ENCODE data around the gene RNU1-3.
A peak's percentile ranks its signal among the peaks of the same experiment; 100 is the strongest.
"Not testable (repeated sequence)": the region's sequence is repeated elsewhere in the genome, so short reads cannot be mapped to it uniquely, and the experiment has no call there.

The RNU1-3 gene

DNA sequence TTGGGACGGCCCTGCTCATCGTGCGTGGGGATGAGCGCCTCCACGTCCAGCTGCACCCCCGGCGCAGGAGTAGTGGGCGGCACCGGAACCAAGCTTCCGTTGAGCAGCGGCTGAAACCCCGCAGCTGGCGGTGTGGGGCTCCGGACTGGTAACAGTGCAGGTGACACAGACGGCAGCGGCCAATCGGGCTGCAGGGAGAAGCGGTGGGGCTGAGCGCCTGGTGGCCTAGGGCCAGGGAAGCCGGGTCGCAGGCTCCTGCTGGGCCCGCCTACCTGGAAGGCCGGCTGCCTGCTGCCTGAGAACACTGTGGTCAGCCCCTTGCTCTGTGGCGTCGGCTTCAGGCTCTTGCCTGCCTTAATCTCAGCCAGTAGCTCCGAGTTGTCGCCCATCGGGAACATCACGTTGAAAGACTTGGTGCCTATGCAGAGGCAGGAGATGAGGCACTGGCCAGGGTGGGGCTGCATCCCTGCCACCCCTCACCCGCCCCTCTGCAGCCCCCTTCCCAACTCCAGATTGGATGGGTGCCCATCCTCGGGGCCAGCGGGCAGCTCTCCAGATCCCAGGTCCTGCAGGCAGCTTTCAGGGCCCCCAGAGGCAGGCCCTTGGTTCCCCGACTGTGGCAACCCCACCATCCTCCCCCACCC lies 29.9 kb upstream of the RNU1-3 start:
- H3K9me3 ChIP-seq (ENCODE audit: insufficient read depth, low read length); H3K27me3 ChIP-seq (ENCODE audit: low read depth, low read length); H4K20me1 ChIP-seq (ENCODE audit: insufficient read depth, low read length); H3K4me3 ChIP-seq (ENCODE audit: low read length); H3K9ac ChIP-seq (ENCODE audit: low read length); H3K27ac ChIP-seq (ENCODE audit: low read length); H3K4me2 ChIP-seq (ENCODE audit: low read length); H3K4me1 ChIP-seq (ENCODE audit: low read length); H3K79me2 ChIP-seq (ENCODE audit: low read length); H2AFZ ChIP-seq (ENCODE audit: low read depth, low read length); H3K36me3 ChIP-seq (replicated peaks; ENCODE audit: low read depth, low read length): not testable (repeated sequence)

GRCh38 chr1:16694308-16694702 lies 27.6 kb upstream of the RNU1-3 start:
- H3K27me3 ChIP-seq (ENCODE audit: low read depth, low read length); H4K20me1 ChIP-seq (ENCODE audit: insufficient read depth, low read length); H3K9me3 ChIP-seq (ENCODE audit: insufficient read depth, low read length); H3K27ac ChIP-seq (ENCODE audit: low read length); H3K36me3 ChIP-seq (replicated peaks; ENCODE audit: low read depth, low read length); H3K9ac ChIP-seq (ENCODE audit: low read length); H3K79me2 ChIP-seq (ENCODE audit: low read length); H3K4me1 ChIP-seq (ENCODE audit: low read length); H2AFZ ChIP-seq (ENCODE audit: low read depth, low read length); H3K4me2 ChIP-seq (ENCODE audit: low read length); H3K4me3 ChIP-seq (ENCODE audit: low read length): not testable (repeated sequence)

GRCh38 chr1:16693449-16694307 lies 26.9 kb upstream of the RNU1-3 start:
- H3K27me3 ChIP-seq (ENCODE audit: low read depth, low read length); H2AFZ ChIP-seq (ENCODE audit: low read depth, low read length); H3K4me2 ChIP-seq (ENCODE audit: low read length); H3K4me1 ChIP-seq (ENCODE audit: low read length); H3K4me3 ChIP-seq (ENCODE audit: low read length); H3K9ac ChIP-seq (ENCODE audit: low read length); H3K27ac ChIP-seq (ENCODE audit: low read length); H4K20me1 ChIP-seq (ENCODE audit: insufficient read depth, low read length); H3K79me2 ChIP-seq (ENCODE audit: low read length); H3K9me3 ChIP-seq (ENCODE audit: insufficient read depth, low read length); H3K36me3 ChIP-seq (replicated peaks; ENCODE audit: low read depth, low read length): not testable (repeated sequence)

DNA sequence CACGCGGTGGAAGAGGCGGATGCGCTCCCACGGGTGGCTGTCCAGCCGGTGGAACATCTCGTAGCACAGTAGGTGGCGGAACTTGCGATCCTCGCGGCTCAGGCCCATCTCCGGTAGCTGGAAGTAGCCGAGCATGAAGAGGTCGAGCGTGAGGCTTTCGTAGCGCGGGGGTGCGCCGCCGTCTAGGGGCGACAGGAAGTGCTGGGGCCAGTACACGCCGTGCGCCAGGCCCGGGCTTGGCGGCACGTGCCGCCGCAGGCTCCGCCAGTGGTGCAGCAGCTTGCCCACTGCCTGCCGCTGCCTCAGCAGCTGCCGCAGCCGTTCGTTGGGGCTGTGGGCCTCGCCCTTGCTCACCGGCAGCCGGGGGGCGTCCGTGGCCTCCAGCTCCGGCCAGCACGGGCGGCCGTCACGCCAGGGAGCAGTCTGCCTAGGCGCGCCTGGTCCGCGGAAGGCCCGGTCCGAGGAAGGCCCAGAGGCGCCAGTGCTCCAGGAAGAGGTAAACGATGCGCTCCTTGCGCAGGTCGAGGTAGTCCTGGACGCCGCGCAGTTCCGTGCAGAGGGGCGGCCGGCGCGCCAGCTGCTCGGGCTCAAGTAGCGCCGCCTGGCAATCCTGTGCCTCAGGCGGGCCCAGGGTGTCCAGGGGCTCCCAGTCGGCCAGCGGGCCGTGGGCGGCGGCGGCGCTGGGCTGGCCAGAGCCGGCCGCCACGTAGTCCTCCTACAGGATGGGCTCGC lies 26.1 kb upstream of the RNU1-3 start:
- not testable (repeated sequence) for H3K4me2 ChIP-seq (ENCODE audit: low read length); H3K4me1 ChIP-seq (ENCODE audit: low read length); H4K20me1 ChIP-seq (ENCODE audit: insufficient read depth, low read length); H3K79me2 ChIP-seq (ENCODE audit: low read length); H3K27ac ChIP-seq (ENCODE audit: low read length); H2AFZ ChIP-seq (ENCODE audit: low read depth, low read length); H3K36me3 ChIP-seq (replicated peaks; ENCODE audit: low read depth, low read length); H3K9ac ChIP-seq (ENCODE audit: low read length); H3K27me3 ChIP-seq (ENCODE audit: low read depth, low read length); H3K4me3 ChIP-seq (ENCODE audit: low read length); H3K9me3 ChIP-seq (ENCODE audit: insufficient read depth, low read length)

- H4K20me1 ChIP-seq (ENCODE audit: insufficient read depth, low read length); H3K27ac ChIP-seq (ENCODE audit: low read length); H3K4me2 ChIP-seq (ENCODE audit: low read length); H3K9me3 ChIP-seq (ENCODE audit: insufficient read depth, low read length); H3K4me3 ChIP-seq (ENCODE audit: low read length); H3K79me2 ChIP-seq (ENCODE audit: low read length); H3K4me1 ChIP-seq (ENCODE audit: low read length); H3K9ac ChIP-seq (ENCODE audit: low read length); H2AFZ ChIP-seq (ENCODE audit: low read depth, low read length); H3K36me3 ChIP-seq (replicated peaks; ENCODE audit: low read depth, low read length); H3K27me3 ChIP-seq (ENCODE audit: low read depth, low read length): not testable (repeated sequence)
These were observed 25.5 kb upstream of the RNU1-3 start for GRCh38 chr1:16692283-16692682.

DNA sequence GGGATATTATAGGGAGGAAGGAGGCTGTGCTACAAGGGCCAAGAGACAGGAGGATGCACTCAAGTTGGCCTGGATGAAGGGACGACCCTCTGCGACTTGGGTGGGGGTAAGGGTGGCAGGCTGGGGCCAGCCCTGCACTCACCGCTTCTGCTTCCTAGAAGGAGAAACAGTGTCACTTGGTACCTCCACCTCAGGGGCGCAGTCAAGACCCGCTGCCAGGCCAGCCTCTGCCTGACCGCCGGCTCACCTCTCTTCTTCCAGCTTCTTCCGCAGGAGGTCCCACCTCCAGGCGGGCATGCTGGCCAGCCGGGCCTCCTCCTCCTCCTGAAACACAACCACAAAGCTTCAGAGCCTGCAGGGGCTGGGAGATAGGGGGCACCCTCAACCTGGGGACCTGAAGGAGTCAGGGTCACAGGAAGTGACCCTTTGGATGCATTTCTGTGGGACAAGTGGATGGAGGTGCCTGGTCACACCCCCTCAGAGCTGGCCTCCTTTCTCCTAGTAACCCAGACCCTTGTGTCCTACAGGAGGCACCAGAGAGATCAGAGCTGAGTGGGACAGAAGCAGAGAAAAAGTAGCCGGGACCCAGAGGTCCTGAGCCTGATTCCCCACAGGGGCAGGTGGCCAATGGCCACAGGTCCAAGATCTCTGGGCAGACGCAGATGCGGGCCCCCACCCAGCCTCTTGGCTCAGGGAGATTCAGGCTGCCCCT lies 24.4 kb upstream of the RNU1-3 start:
- H4K20me1 ChIP-seq (ENCODE audit: insufficient read depth, low read length); H3K36me3 ChIP-seq (replicated peaks; ENCODE audit: low read depth, low read length); H3K4me2 ChIP-seq (ENCODE audit: low read length); H3K9me3 ChIP-seq (ENCODE audit: insufficient read depth, low read length); H3K4me3 ChIP-seq (ENCODE audit: low read length); H3K79me2 ChIP-seq (ENCODE audit: low read length); H3K27me3 ChIP-seq (ENCODE audit: low read depth, low read length); H3K9ac ChIP-seq (ENCODE audit: low read length); H3K27ac ChIP-seq (ENCODE audit: low read length); H2AFZ ChIP-seq (ENCODE audit: low read depth, low read length); H3K4me1 ChIP-seq (ENCODE audit: low read length): not testable (repeated sequence)

DNA sequence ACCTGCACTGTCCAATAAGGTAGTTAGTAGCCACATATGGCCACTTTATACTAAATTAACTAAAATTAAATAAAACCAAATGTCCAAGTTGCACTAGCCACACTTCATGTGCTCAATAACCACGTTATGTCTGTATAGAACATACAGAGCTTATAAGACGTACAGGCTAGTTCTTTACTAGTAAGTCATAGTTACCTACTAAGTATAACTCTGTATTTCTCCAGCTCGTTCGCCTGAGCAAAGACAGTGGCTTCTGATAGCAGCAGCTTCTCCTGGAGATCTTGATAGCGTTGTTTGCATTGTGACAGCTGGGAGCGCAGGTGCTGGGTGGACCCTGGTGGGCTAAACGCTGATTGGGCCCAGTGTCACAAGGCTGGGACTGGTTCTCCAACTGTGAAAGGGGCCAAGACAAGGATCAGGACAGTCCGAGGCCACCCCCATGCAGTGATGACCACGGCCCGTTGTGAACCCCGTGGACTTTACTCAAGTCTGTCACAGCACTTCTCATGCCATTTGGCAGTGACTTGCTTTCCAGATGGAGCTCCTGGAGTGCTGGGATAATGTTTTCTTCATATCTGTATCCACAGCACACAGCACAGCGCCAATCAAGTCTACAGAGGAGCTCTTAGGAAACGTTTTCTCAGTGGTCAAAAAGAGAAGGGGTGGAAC lies 20.5 kb upstream of the RNU1-3 start:
- not testable (repeated sequence) for H3K4me2 ChIP-seq (ENCODE audit: low read length); H4K20me1 ChIP-seq (ENCODE audit: insufficient read depth, low read length); H3K9me3 ChIP-seq (ENCODE audit: insufficient read depth, low read length); H3K27ac ChIP-seq (ENCODE audit: low read length); H3K36me3 ChIP-seq (replicated peaks; ENCODE audit: low read depth, low read length); H3K4me3 ChIP-seq (ENCODE audit: low read length); H3K27me3 ChIP-seq (ENCODE audit: low read depth, low read length); H3K79me2 ChIP-seq (ENCODE audit: low read length); H2AFZ ChIP-seq (ENCODE audit: low read depth, low read length); H3K4me1 ChIP-seq (ENCODE audit: low read length); H3K9ac ChIP-seq (ENCODE audit: low read length)

DNA sequence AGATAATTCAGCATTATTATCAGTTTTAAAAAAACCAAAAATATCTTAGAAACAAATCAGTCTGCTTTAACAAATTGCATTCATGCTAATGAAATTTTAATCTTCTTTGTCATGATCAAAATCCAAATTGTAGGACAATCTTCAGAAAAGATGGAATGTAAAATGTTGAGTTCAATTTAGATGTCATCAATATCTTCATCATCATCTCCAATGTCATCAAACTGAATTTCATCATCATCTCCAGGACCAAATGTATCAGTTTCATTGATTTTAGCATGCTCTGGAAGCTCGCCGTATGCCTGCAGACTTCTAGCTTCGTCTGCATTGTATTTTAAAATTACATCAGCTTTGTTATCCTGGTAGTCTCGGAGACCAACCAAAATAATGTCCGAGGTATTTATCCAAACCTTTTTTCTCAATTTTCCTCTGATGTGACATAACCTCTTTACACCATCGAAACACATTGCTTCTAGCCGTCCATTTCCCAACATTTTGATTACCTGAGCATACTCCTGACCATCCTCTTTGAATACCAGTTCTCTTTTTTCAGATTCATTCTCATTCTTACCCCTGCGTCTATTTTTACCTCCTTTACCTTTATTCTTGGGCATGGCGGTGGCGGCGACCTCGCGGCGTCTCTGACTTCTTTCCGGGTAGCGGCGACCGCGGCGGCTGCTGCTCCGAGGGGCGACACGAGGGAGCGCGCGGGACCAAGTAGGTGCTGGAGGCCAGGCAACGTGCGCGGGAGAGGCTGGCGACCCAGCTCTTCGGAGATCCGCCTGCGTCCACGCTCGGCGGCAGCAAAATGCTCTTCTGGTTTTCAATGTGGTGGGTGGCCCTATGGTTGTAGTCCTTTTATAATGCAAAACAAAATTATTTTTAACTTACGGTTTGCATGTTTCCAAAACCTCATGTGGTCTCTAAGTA lies 19.0 kb upstream of the RNU1-3 start:
- not testable (repeated sequence) for H2AFZ ChIP-seq (ENCODE audit: low read depth, low read length); H4K20me1 ChIP-seq (ENCODE audit: insufficient read depth, low read length); H3K27me3 ChIP-seq (ENCODE audit: low read depth, low read length); H3K27ac ChIP-seq (ENCODE audit: low read length); H3K9ac ChIP-seq (ENCODE audit: low read length); H3K4me1 ChIP-seq (ENCODE audit: low read length); H3K36me3 ChIP-seq (replicated peaks; ENCODE audit: low read depth, low read length); H3K79me2 ChIP-seq (ENCODE audit: low read length); H3K9me3 ChIP-seq (ENCODE audit: insufficient read depth, low read length)
- Histone ChIP-seq H3K4me2 (ENCODE audit: low read length) (peak overlapping the region; percentile 56), H3K4me3 (ENCODE audit: low read length) (peak overlapping the region; percentile 62)
